Stimulated activated memory B cell treated with anti-CD40 and anti-IgM and Interleukin-4, amounts not matched to agents 10 μg/mL and 1 μg/mL and 100 μg/mL, for 72 hours (primary cell): Measurements from ENCODE around the gene SH3BP4.
A peak's percentile ranks its signal among the peaks of the same experiment; 100 is the strongest.
"Not testable (repeated sequence)": the region's sequence is repeated elsewhere in the genome, so short reads cannot be mapped to it uniquely, and the experiment has no call there.

Experiments used
- ATAC-seq: fragments of 150-1000 bp; cut with Tn5 transposase; 2 replicates; pipeline ENCODE4 v1.10.0; 2021
- H3K27ac Mint-ChIP-seq: one replicate; pipeline ENCODE4 v1.8.0; 2022; ENCODE audit warnings: mild to moderate bottlenecking, mixed read lengths
- H3K27me3 Mint-ChIP-seq: one replicate; pipeline ENCODE4 v1.8.0; 2022; ENCODE audit warnings: mixed read lengths
- H3K36me3 Mint-ChIP-seq: one replicate; pipeline ENCODE4 v1.8.0; 2022; ENCODE audit warnings: mixed read lengths
- H3K4me1 Mint-ChIP-seq: one replicate; pipeline ENCODE4 v1.8.0; 2022; ENCODE audit warnings: mixed read lengths
- H3K4me3 Mint-ChIP-seq: one replicate; pipeline ENCODE4 v1.8.0; 2022; ENCODE audit warnings: mild to moderate bottlenecking, moderate library complexity, mixed read lengths
- H3K9me3 Mint-ChIP-seq: one replicate; pipeline ENCODE4 v1.8.0; 2022; ENCODE audit warnings: mixed read lengths

Gene SH3BP4

GRCh38 chr2:235051436-235052260 lies 99.8 kb downstream of the SH3BP4 start:
- Mint-ChIP-seq H3K4me3 (no peak overlapping the region), H3K27me3 (no peaks in the 10 kb centered on the region), H3K9me3 (no peaks in the 10 kb centered on the region), H3K27ac (peak overlapping the region; percentile 22), H3K36me3 (no peaks in the 10 kb centered on the region), H3K4me1 (peaks cover 45% of the 10 kb centered on the region)
- no peak for ATAC-seq

GRCh38 chr2:235052514-235053354 lies 100.9 kb downstream of the SH3BP4 start:
- peaks cover 35% of the 10 kb centered on the region for H3K4me1 Mint-ChIP-seq
- H3K27ac Mint-ChIP-seq = peak overlapping the region; percentile 22
- no peak overlapping the region for H3K4me3 Mint-ChIP-seq
- no peaks in the 10 kb centered on the region for H3K36me3 Mint-ChIP-seq
- ATAC-seq = no peak
- H3K9me3 Mint-ChIP-seq = no peaks in the 10 kb centered on the region
- H3K27me3 Mint-ChIP-seq = no peaks in the 10 kb centered on the region

DNA sequence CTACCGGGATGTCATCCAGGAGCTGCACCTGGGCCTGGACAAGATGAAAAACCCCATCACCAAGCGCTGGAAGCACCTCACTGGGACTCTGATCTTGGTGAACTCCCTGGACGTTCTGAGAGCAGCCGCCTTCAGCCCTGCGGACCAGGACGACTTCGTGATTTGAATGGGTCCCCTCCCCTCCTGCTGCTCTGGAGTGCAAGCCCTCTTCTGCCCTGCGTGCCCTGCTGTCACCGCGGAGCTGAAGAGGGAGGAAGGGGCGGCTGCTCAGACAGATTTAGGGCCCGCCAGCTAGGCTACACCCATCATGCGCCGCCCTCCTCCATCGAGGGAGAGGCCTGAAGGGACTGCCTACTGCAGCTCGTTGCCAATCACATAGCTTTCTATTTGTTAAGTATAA lies 101.8 kb downstream of the SH3BP4 start:
- H3K4me1 Mint-ChIP-seq = peaks cover 32% of the 10 kb centered on the region
- no peak for ATAC-seq
- no peaks in the 10 kb centered on the region for H3K36me3 Mint-ChIP-seq
- peaks cover 6% of the 10 kb centered on the region for H3K27me3 Mint-ChIP-seq
- no peaks in the 10 kb centered on the region for H3K9me3 Mint-ChIP-seq
- H3K27ac Mint-ChIP-seq = no peak overlapping the region
- no peak overlapping the region for H3K4me3 Mint-ChIP-seq

DNA sequence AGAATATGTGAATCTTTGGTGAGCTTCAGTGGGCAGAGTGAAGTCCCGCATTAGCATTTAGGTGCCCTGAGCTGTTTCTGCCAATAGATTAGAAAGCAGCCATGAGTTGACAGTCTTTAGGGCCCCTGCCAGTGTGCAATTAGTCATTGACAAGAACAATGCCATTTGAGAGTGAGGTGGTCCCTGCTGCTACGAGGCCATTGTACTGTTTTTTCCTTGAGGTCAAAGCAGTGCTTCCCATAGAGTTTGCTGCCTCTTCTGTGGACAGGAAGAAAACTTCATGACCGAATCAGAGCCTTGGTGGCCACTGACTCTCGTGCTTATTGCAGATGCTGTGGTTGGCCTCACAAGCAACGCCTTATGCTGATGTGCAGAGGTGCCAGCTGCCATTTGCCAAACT lies 102.7 kb downstream of the SH3BP4 start:
- Mint-ChIP-seq H3K4me3 (no peak overlapping the region), H3K9me3 (no peaks in the 10 kb centered on the region), H3K4me1 (peaks cover 27% of the 10 kb centered on the region), H3K27ac (no peak overlapping the region), H3K36me3 (no peaks in the 10 kb centered on the region), H3K27me3 (peaks cover 12% of the 10 kb centered on the region)
- ATAC-seq = no peak

DNA sequence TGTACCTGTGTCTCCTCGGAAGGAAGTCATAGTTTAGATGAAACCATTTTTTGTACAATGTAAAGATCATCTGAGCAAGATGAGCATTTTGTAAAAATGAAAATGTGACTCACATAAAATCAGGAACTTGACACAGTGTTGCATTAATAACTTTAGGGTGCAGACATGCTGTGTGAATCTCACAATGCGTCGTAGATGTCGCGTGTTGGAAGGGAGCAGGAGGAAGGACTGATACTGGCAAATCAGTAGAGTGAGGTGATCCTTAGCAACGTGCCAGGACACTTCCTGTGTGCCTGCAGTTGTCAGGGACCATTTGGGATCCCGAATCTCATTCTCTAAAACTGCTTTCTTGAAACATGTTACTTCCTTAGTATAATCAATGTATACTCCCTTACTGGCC lies 103.1 kb downstream of the SH3BP4 start:
- H3K27ac Mint-ChIP-seq = no peak overlapping the region
- peak; percentile 48 for ATAC-seq
- no peaks in the 10 kb centered on the region for H3K36me3 Mint-ChIP-seq
- no peaks in the 10 kb centered on the region for H3K9me3 Mint-ChIP-seq
- H3K4me1 Mint-ChIP-seq = peaks cover 27% of the 10 kb centered on the region
- H3K27me3 Mint-ChIP-seq = peaks cover 15% of the 10 kb centered on the region
- H3K4me3 Mint-ChIP-seq = no peak overlapping the region

- H3K4me3 Mint-ChIP-seq = no peak overlapping the region
- peaks cover 27% of the 10 kb centered on the region for H3K4me1 Mint-ChIP-seq
- no peak for ATAC-seq
- H3K27ac Mint-ChIP-seq = no peak overlapping the region
- H3K9me3 Mint-ChIP-seq = no peaks in the 10 kb centered on the region
- peaks cover 26% of the 10 kb centered on the region for H3K27me3 Mint-ChIP-seq
- no peaks in the 10 kb centered on the region for H3K36me3 Mint-ChIP-seq
Measured at GRCh38 chr2:235055891-235056516, 104.2 kb downstream of the SH3BP4 start.

- Mint-ChIP-seq H3K9me3 (no peaks in the 10 kb centered on the region), H3K4me1 (peaks cover 21% of the 10 kb centered on the region), H3K27me3 (peaks cover 34% of the 10 kb centered on the region)
Measured at GRCh38 chr2:235056768-235057167, 105.0 kb downstream of the SH3BP4 start.

DNA sequence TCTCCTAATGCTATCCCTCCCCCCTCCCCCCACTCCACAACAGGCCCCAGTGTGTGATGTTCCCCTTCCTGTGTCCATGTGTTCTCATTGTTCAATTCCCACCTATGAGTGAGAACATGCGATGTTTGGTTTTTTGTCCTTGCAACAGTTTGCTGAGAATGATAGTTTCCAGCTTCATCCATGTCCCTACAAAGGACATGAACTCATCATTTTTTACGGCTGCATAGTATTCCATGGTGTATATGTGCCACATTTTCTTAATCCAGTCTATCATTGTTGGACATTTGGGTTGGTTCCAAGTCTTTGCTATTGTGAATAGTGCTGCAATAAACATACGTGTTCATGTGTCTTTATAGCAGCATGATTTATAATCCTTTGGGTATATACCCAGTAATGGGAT lies 105.8 kb downstream of the SH3BP4 start:
- H3K27ac Mint-ChIP-seq, H3K9me3 Mint-ChIP-seq, H3K36me3 Mint-ChIP-seq, H3K4me3 Mint-ChIP-seq, ATAC-seq: not testable (repeated sequence)
- Mint-ChIP-seq H3K4me1 (peaks cover 15% of the 10 kb centered on the region), H3K27me3 (peaks cover 41% of the 10 kb centered on the region)

More at GRCh38 chr2:235056768-235057167, 105.0 kb downstream of the SH3BP4 start:
- no peak for ATAC-seq
- Mint-ChIP-seq H3K36me3 (no peaks in the 10 kb centered on the region), H3K4me3 (no peak overlapping the region), H3K27ac (no peak overlapping the region)

- H3K4me1 Mint-ChIP-seq = peaks cover 15% of the 10 kb centered on the region
- no peak overlapping the region for H3K27ac Mint-ChIP-seq
- no peak for ATAC-seq
- peaks cover 41% of the 10 kb centered on the region for H3K27me3 Mint-ChIP-seq
- no peaks in the 10 kb centered on the region for H3K36me3 Mint-ChIP-seq
- no peaks in the 10 kb centered on the region for H3K9me3 Mint-ChIP-seq
- no peak overlapping the region for H3K4me3 Mint-ChIP-seq
Measured at GRCh38 chr2:235059161-235059560, 107.3 kb downstream of the SH3BP4 start.

GRCh38 chr2:235061656-235062055 lies 109.8 kb downstream of the SH3BP4 start:
- no peaks in the 10 kb centered on the region for H3K36me3 Mint-ChIP-seq
- H3K27me3 Mint-ChIP-seq = peaks cover 41% of the 10 kb centered on the region
- H3K27ac Mint-ChIP-seq = no peak overlapping the region
- H3K4me1 Mint-ChIP-seq = no peaks in the 10 kb centered on the region
- H3K4me3 Mint-ChIP-seq = no peak overlapping the region
- no peaks in the 10 kb centered on the region for H3K9me3 Mint-ChIP-seq
- ATAC-seq = no peak

GRCh38 chr2:235063471-235063961 lies 111.7 kb downstream of the SH3BP4 start:
- Mint-ChIP-seq H3K4me3 (no peak overlapping the region), H3K27ac (no peak overlapping the region), H3K9me3 (no peaks in the 10 kb centered on the region), H3K27me3 (peaks cover 36% of the 10 kb centered on the region), H3K36me3 (peaks cover 3% of the 10 kb centered on the region), H3K4me1 (no peaks in the 10 kb centered on the region)
- no peak for ATAC-seq

DNA sequence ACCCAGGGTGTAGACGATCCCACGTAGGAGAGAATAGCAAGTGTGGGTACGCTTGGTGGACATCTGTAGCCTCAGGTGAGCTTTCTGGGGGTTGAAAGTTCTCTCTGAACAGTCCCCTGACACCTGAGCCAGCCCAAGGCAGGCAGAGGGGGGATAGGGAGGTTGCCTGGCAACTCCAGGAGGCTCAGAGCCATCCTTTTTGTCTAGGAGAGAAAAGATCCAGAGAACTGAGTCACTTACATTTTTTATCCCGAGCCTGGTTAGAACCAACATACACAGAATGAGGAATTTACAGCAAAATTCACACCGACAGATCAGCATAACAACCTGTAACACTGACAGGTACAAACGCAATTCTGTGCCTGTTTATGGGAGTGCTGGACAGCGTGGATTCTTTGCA lies 113.2 kb downstream of the SH3BP4 start:
- no peak for ATAC-seq
- Mint-ChIP-seq H3K27me3 (peaks cover 28% of the 10 kb centered on the region), H3K27ac (no peak overlapping the region), H3K36me3 (peaks cover 6% of the 10 kb centered on the region), H3K4me1 (no peaks in the 10 kb centered on the region), H3K9me3 (no peaks in the 10 kb centered on the region), H3K4me3 (no peak overlapping the region)

- Mint-ChIP-seq H3K4me1 (no peaks in the 10 kb centered on the region), H3K27me3 (peaks cover 18% of the 10 kb centered on the region)
- no peak for ATAC-seq
Measured at GRCh38 chr2:235066490-235066889, 114.7 kb downstream of the SH3BP4 start.

DNA sequence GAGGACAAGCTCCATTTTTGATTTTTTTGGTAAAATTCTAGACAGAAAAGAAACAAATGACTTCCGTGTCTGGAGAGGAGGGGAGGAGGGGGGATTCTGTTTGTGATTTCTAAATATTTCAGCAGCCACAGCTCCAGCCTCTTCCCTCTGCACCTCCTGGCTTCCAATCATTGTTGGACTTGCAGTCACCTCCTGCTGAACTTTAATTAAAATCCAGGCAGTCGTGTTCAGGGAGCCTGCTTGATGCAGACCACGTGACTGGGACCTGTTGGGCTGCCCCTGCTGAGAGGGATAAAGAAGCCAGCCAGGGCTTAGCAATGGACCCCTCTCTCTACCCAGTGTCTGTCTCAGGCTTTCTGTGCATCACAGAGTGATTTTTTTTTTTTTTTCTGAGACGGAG lies 115.1 kb downstream of the SH3BP4 start:
- Mint-ChIP-seq H3K4me3 (no peak overlapping the region), H3K9me3 (no peaks in the 10 kb centered on the region), H3K36me3 (peaks cover 6% of the 10 kb centered on the region), H3K27ac (no peak overlapping the region), H3K27me3 (peaks cover 14% of the 10 kb centered on the region), H3K4me1 (no peaks in the 10 kb centered on the region)
- no peak for ATAC-seq

More at GRCh38 chr2:235066490-235066889, 114.7 kb downstream of the SH3BP4 start:
- Mint-ChIP-seq H3K4me3 (no peak overlapping the region), H3K9me3 (no peaks in the 10 kb centered on the region), H3K27ac (no peak overlapping the region), H3K36me3 (peaks cover 6% of the 10 kb centered on the region)

GRCh38 chr2:235068701-235069100 lies 116.9 kb downstream of the SH3BP4 start:
- Mint-ChIP-seq H3K36me3 (peaks cover 6% of the 10 kb centered on the region), H3K27ac (no peak overlapping the region), H3K9me3 (no peaks in the 10 kb centered on the region), H3K27me3 (peaks cover 9% of the 10 kb centered on the region), H3K4me3 (no peak overlapping the region), H3K4me1 (no peaks in the 10 kb centered on the region)
- no peak for ATAC-seq
